GM12878 (cell line): ENCODE data around the gene GTF2IRD1. TPM values are rescaled to one million over a fixed set of nuclear protein-coding genes. Genes with fewer than 3 reads are reported as not detected.
A peak's percentile ranks its signal among the peaks of the same experiment; 100 is the strongest.

Experiments used
- CHD1 ChIP-seq: IDR thresholded peaks from 2 replicates; pipeline ENCODE4 v1.6.1; 2012; ENCODE audit warnings: low read depth, low read length, improper control_type of control experiment
- CREB1 ChIP-seq: IDR thresholded peaks from 2 replicates; pipeline ENCODE4 v1.6.1; 2012; ENCODE audit warnings: low read depth, mild to moderate bottlenecking, inconsistent platforms
- CREM ChIP-seq: IDR thresholded peaks from 2 replicates; pipeline ENCODE4 v1.6.1; 2014; ENCODE audit warnings: antibody characterized with exemption, low read depth
- DPF2 ChIP-seq: fragments of 450-650 bp; IDR thresholded peaks from 2 replicates; pipeline ENCODE4 v1.6.1; 2017; ENCODE audit warnings: mild to moderate bottlenecking
- EED ChIP-seq: sonication (generic); IDR thresholded peaks from 2 replicates; pipeline ENCODE4 v1.6.1; 2016; ENCODE audit warnings: antibody characterized with exemption, low read depth
- EGR1 ChIP-seq, 2 experiments: IDR thresholded peaks; 1 replicate in 1 of 2; 2 replicates in 1 of 2; pipeline ENCODE4 v1.6.1; 2011 to 2012; ENCODE audit warnings: low read depth in 2 of 2, low read length in 2 of 2, borderline replicate concordance in 1 of 2, mild to moderate bottlenecking in 1 of 2, moderate library complexity in 1 of 2
- IKZF2 ChIP-seq, 2 experiments: fragments of 450-650 bp; IDR thresholded peaks; 2 replicates each; pipeline ENCODE4 v1.6.1; 2017; ENCODE audit warnings: mild to moderate bottlenecking in 2 of 2, moderate library complexity in 2 of 2
- MXI1 ChIP-seq: fragments of 150-350 bp; IDR thresholded peaks from 2 replicates; pipeline ENCODE4 v1.6.1; 2011; ENCODE audit warnings: low read depth, mild to moderate bottlenecking, inconsistent platforms, low read length, improper control_type of control experiment
- NR2F1 ChIP-seq: fragments of 450-650 bp; conservative IDR thresholded peaks from 2 replicates; pipeline ENCODE4 v1.6.1; 2017; ENCODE audit warnings: mild to moderate bottlenecking
- SUPT20H ChIP-seq: IDR thresholded peaks from 2 replicates; pipeline ENCODE4 v1.6.1; 2011; ENCODE audit warnings: low read depth, mild to moderate bottlenecking, low read length, moderate library complexity, borderline replicate concordance; ENCODE audit not compliant: control insufficient read depth
- TBL1XR1 ChIP-seq: IDR thresholded peaks from 2 replicates; pipeline ENCODE4 v1.6.1; 2012; ENCODE audit warnings: low read depth, low read length, improper control_type of control experiment
- TCF12 ChIP-seq: IDR thresholded peaks from 2 replicates; pipeline ENCODE4 v1.6.1; 2011; ENCODE audit warnings: low read depth, mild to moderate bottlenecking, low read length
- WRNIP1 ChIP-seq: IDR thresholded peaks from 2 replicates; pipeline ENCODE4 v1.6.1; 2011; ENCODE audit warnings: low read depth, low read length, improper control_type of control experiment, borderline replicate concordance
- polyA plus RNA-seq, 11 experiments: library from polyadenylated mRNA; depleted of rRNA in 4 of 11; unstranded in 6 of 11; stranded (reverse) in 5 of 11; fragments of >200 nt; fragmentation: Nextera tagmentation in 4 of 11; fragmentation: Illumina TruSeq in 1 of 11; extraction: Ambion mirVana in 4 of 11; extraction: Trizol in 1 of 11; gene quantifications; 1 replicate in 1 of 11; 2 replicates in 10 of 11; pipeline versions ENCODE4 v1.2.1 to v1.2.3, GENCODE V29; 2011 to 2016; ENCODE audit warnings: inconsistent platforms in 2 of 11, missing spikeins in 2 of 11, low read depth in 1 of 11
- total RNA-seq, 4 experiments: library from RNA; depleted of rRNA in 3 of 4; stranded (reverse); fragments of >200 nt in 3 of 4; fragmentation: Illumina TruSeq in 1 of 4; extraction: Trizol in 1 of 4; gene quantifications; 2 replicates each; pipeline versions ENCODE4 v1.2.1 to v1.2.3, GENCODE V29; 2013 to 2021
- TF ChIP-seq, protein P1 (sequence below): IDR thresholded peaks from 2 replicates; pipeline ENCODE4 v1.6.1; 2012; ENCODE audit warnings: low read depth, low read length, improper control_type of control experiment
- TF ChIP-seq, protein P2 (sequence below): fragments of 450-650 bp; IDR thresholded peaks from 2 replicates; pipeline ENCODE4 v1.6.1; 2017; ENCODE audit warnings: borderline replicate concordance
- TF ChIP-seq, protein P3 (sequence below), 3 experiments: IDR thresholded peaks in 2 of 3; conservative IDR thresholded peaks in 1 of 3; 2 replicates each; pipeline ENCODE4 v1.5.1; 2011; ENCODE audit warnings: low read depth in 3 of 3, low read length in 3 of 3, mild to moderate bottlenecking in 3 of 3, control low read depth in 2 of 3, moderate library complexity in 2 of 3, inconsistent platforms in 1 of 3, mixed read lengths in 1 of 3; ENCODE audit not compliant: control insufficient read depth in 2 of 3, insufficient read depth in 1 of 3; ENCODE audit errors: extremely low read depth in 1 of 3
- TF ChIP-seq, protein P4 (sequence below): fragments of 450-650 bp; conservative IDR thresholded peaks from 2 replicates; pipeline ENCODE4 v1.6.1; 2017; ENCODE audit warnings: mild to moderate bottlenecking, moderate library complexity
- TF ChIP-seq, protein P5 (sequence below): fragments of 450-650 bp; IDR thresholded peaks from 2 replicates; pipeline ENCODE4 v1.6.1; 2018; ENCODE audit warnings: mild to moderate bottlenecking, low read depth, moderate library complexity; ENCODE audit not compliant: partially characterized antibody
- TF ChIP-seq, protein P6 (sequence below): IDR thresholded peaks from 2 replicates; pipeline ENCODE4 v1.6.1; 2012; ENCODE audit warnings: low read length, inconsistent platforms

Gene GTF2IRD1
- total and polyA plus RNA-seq, 10 of the 15 experiments (the other 5 are each of a cell fraction or from before 2014, with no cell fraction given): 0.48 to 3.0 (median 1.3) TPM

DNA sequence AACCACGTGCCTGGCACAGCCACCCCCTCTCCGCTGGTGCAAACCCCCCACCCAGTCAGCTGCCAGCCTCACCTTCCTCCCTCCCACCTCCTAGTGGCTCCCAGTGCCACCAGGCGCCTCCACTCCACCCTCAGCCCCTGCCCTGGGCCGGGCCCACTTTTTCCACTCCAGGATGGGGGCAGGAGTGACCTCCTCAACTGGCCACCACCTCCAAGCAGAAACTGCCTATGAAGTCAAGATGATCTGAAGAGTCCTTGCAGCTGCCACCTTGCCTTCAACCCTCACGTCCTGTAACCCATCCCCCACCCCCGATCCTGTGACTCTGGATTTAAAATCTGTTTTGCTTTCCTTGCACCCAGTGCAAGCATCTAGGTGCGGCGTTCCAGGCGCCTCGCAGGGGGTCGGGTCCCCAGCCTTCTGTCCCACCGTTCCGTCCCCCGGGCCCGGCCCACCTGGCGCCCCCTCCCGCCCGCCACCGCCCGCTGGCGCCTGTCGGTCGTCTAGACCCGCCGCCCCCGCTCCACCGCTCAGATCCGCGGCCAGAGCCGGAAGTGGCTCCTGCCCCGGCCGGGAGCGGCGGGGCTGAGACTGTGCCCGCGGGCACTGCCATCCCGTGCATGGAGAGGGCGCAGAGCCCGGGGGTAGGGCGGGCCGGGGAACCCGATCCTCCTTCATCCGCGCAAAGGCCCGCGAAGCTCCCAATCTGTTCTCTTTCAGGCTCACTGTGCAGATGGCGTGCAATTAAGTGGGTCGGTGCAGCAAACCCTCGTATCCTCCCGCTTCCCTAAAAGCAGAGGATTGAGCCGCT is 152.6 kb downstream of the GTF2IRD1 start (continued):
- TF ChIP-seq, protein P1, sequence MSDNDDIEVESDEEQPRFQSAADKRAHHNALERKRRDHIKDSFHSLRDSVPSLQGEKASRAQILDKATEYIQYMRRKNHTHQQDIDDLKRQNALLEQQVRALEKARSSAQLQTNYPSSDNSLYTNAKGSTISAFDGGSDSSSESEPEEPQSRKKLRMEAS: 0 out of 2 replicates have a peak, but pooled peaks have one; percentile 22
- no peak for TF ChIP-seq WRNIP1
- TF ChIP-seq, protein P2, sequence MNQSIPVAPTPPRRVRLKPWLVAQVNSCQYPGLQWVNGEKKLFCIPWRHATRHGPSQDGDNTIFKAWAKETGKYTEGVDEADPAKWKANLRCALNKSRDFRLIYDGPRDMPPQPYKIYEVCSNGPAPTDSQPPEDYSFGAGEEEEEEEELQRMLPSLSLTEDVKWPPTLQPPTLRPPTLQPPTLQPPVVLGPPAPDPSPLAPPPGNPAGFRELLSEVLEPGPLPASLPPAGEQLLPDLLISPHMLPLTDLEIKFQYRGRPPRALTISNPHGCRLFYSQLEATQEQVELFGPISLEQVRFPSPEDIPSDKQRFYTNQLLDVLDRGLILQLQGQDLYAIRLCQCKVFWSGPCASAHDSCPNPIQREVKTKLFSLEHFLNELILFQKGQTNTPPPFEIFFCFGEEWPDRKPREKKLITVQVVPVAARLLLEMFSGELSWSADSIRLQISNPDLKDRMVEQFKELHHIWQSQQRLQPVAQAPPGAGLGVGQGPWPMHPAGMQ: no peak
- TF ChIP-seq CHD1: no peak
- no peak for TF ChIP-seq CREB1
- peak in 1 of 2 experiments; percentile 82; a peak in 2 of 3 replicates for TF ChIP-seq EGR1 (IDR thresholded peaks at IDR 0.05; ENCODE audit: borderline replicate concordance in 1 of 2, low read depth in 2 of 2, low read length in 2 of 2)
- TF ChIP-seq, protein P3, sequence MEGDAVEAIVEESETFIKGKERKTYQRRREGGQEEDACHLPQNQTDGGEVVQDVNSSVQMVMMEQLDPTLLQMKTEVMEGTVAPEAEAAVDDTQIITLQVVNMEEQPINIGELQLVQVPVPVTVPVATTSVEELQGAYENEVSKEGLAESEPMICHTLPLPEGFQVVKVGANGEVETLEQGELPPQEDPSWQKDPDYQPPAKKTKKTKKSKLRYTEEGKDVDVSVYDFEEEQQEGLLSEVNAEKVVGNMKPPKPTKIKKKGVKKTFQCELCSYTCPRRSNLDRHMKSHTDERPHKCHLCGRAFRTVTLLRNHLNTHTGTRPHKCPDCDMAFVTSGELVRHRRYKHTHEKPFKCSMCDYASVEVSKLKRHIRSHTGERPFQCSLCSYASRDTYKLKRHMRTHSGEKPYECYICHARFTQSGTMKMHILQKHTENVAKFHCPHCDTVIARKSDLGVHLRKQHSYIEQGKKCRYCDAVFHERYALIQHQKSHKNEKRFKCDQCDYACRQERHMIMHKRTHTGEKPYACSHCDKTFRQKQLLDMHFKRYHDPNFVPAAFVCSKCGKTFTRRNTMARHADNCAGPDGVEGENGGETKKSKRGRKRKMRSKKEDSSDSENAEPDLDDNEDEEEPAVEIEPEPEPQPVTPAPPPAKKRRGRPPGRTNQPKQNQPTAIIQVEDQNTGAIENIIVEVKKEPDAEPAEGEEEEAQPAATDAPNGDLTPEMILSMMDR (IDR thresholded peaks at IDR 0.05 in 2 of 3, conservative IDR thresholded peaks at IDR 0.05 in 1 of 3; ENCODE audit: control insufficient read depth in 2 of 3, extremely low read depth in 1 of 3, insufficient read depth in 1 of 3, low read depth in 3 of 3, low read length in 3 of 3): 0 out of 6 replicates have a peak, but pooled peaks of 2 of the 3 experiments have one; percentile 2 to 9
- TF ChIP-seq, protein P4, sequence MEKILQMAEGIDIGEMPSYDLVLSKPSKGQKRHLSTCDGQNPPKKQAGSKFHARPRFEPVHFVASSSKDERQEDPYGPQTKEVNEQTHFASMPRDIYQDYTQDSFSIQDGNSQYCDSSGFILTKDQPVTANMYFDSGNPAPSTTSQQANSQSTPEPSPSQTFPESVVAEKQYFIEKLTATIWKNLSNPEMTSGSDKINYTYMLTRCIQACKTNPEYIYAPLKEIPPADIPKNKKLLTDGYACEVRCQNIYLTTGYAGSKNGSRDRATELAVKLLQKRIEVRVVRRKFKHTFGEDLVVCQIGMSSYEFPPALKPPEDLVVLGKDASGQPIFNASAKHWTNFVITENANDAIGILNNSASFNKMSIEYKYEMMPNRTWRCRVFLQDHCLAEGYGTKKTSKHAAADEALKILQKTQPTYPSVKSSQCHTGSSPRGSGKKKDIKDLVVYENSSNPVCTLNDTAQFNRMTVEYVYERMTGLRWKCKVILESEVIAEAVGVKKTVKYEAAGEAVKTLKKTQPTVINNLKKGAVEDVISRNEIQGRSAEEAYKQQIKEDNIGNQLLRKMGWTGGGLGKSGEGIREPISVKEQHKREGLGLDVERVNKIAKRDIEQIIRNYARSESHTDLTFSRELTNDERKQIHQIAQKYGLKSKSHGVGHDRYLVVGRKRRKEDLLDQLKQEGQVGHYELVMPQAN: 0 out of 2 replicates have a peak, but pooled peaks have one; percentile 39
- peak; percentile 41; the same call in 1 of the 2 replicates for TF ChIP-seq MXI1
- TF ChIP-seq DPF2: peak; percentile 75
- TF ChIP-seq TBL1XR1: no peak
- TF ChIP-seq, protein P5, sequence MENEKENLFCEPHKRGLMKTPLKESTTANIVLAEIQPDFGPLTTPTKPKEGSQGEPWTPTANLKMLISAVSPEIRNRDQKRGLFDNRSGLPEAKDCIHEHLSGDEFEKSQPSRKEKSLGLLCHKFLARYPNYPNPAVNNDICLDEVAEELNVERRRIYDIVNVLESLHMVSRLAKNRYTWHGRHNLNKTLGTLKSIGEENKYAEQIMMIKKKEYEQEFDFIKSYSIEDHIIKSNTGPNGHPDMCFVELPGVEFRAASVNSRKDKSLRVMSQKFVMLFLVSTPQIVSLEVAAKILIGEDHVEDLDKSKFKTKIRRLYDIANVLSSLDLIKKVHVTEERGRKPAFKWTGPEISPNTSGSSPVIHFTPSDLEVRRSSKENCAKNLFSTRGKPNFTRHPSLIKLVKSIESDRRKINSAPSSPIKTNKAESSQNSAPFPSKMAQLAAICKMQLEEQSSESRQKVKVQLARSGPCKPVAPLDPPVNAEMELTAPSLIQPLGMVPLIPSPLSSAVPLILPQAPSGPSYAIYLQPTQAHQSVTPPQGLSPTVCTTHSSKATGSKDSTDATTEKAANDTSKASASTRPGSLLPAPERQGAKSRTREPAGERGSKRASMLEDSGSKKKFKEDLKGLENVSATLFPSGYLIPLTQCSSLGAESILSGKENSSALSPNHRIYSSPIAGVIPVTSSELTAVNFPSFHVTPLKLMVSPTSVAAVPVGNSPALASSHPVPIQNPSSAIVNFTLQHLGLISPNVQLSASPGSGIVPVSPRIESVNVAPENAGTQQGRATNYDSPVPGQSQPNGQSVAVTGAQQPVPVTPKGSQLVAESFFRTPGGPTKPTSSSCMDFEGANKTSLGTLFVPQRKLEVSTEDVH: no peak
- TF ChIP-seq TCF12: 0 out of 2 replicates have a peak, but pooled peaks have one; percentile 7
- no peak for TF ChIP-seq CREM
- 0 out of 2 replicates have a peak, but pooled peaks have one; percentile 16 for TF ChIP-seq NR2F1
- TF ChIP-seq SUPT20H: no peak
- TF ChIP-seq IKZF2 (IDR thresholded peaks at IDR 0.05): peak; percentile 27 to 32; a peak in 2 of 4 replicates
- peak; percentile 30; the same call in 1 of the 2 replicates for TF ChIP-seq EED
- TF ChIP-seq, protein P6, sequence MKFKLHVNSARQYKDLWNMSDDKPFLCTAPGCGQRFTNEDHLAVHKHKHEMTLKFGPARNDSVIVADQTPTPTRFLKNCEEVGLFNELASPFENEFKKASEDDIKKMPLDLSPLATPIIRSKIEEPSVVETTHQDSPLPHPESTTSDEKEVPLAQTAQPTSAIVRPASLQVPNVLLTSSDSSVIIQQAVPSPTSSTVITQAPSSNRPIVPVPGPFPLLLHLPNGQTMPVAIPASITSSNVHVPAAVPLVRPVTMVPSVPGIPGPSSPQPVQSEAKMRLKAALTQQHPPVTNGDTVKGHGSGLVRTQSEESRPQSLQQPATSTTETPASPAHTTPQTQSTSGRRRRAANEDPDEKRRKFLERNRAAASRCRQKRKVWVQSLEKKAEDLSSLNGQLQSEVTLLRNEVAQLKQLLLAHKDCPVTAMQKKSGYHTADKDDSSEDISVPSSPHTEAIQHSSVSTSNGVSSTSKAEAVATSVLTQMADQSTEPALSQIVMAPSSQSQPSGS: no peak
